Spleen (tissue), 7 donors: Measurements from ENCODE around the gene JAML.

ENCODE experiments used
- CTCF ChIP-seq, 11 experiments: fragments of 200-600 bp in 7 of 11; fragments of 450-650 bp in 4 of 11; sonication (generic) in 4 of 11; IDR thresholded peaks in 8 of 11; conservative IDR thresholded peaks in 3 of 11; 1 replicate in 7 of 11; 2 replicates in 4 of 11; pipeline versions ENCODE4 v1.4.0 to v1.8.0; 2016 to 2021; ENCODE audit warnings: antibody characterized with exemption in 11 of 11, inconsistent platforms in 4 of 11, mild to moderate bottlenecking in 1 of 11
- POLR2A ChIP-seq, 3 donors: fragments of 450-650 bp; IDR thresholded peaks; one replicate each; pipeline ENCODE4 v1.5.1; 2017; ENCODE audit warnings: antibody characterized with exemption in 3 of 3, mild to moderate bottlenecking in 1 of 3
- donor health status: DM: no; HTN: no; CAD: no; lungs with moderate emphysema.
- donor health status: DM: no; HTN: no; CAD: no.
- donor health status: DM: no; HTN: no; CAD: no.

DNA sequence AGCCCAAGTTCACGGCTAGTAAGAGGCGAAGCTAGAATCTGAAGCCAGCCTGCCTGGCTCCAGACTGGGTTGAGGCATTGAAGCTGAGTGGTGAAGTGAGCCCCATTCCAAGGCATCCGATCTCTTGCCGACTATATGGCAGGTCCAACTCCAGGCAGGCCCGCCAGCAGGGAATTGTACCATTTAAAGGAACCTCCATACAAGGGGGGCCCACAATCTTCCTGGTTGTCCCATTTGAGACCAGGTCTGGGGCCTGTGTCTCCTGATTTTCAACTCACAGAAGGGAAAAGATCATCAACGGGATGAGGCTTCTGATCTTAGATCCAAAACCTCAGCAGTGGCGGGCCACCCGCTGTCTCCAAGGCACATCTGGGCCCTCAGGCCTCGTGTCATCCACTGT lies 52.5 kb downstream of the JAML start:
- TF ChIP-seq CTCF (IDR thresholded peaks at IDR 0.05 in 8 of 11, conservative IDR thresholded peaks at IDR 0.05 in 3 of 11) (no peak), POLR2A (IDR thresholded peaks at IDR 0.05) (no peak)
